ENCODE measurements around the gene GP1BA.

GP1BA gene

DNA sequence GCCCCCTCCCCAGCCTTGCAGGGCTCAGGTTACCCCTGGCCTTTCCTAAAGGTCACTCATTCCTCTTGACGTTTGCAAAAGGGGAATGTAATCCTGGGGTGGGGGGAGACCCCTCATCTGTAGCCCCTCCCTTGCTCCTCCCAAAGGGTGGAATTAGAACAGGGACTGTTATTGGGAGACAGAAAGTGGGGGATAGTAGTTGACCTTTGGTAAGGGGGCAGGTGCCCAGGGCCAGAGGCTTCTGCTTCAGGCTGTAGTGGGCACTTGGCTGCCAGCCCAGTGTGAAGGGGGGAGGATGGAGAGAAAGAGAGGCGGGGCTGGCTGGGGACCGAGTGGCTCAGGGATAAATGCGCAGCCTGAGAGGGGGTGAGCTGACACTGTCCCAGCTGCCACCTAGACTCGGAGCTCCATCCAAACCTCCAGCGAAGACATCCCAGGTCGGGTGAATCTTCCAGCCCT is 18.7 kb downstream of the GP1BA start, which contains the start of gene ENO3 (continued):
- TF ChIP-seq, protein P1, sequence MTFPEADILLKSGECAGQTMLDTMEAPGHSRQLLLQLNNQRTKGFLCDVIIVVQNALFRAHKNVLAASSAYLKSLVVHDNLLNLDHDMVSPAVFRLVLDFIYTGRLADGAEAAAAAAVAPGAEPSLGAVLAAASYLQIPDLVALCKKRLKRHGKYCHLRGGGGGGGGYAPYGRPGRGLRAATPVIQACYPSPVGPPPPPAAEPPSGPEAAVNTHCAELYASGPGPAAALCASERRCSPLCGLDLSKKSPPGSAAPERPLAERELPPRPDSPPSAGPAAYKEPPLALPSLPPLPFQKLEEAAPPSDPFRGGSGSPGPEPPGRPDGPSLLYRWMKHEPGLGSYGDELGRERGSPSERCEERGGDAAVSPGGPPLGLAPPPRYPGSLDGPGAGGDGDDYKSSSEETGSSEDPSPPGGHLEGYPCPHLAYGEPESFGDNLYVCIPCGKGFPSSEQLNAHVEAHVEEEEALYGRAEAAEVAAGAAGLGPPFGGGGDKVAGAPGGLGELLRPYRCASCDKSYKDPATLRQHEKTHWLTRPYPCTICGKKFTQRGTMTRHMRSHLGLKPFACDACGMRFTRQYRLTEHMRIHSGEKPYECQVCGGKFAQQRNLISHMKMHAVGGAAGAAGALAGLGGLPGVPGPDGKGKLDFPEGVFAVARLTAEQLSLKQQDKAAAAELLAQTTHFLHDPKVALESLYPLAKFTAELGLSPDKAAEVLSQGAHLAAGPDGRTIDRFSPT (tag by site-specific recombination; IDR thresholded peaks at IDR 0.05), result 0 out of 2 replicates have a peak, but pooled peaks have one; percentile 20
- TF ChIP-seq ZBTB48 (tag by site-specific recombination; IDR thresholded peaks at IDR 0.05) (peak; percentile 41; the same call in 1 of the 2 replicates), ZNF843 (tag by site-specific recombination; IDR thresholded peaks at IDR 0.05) (no peak)

DNA sequence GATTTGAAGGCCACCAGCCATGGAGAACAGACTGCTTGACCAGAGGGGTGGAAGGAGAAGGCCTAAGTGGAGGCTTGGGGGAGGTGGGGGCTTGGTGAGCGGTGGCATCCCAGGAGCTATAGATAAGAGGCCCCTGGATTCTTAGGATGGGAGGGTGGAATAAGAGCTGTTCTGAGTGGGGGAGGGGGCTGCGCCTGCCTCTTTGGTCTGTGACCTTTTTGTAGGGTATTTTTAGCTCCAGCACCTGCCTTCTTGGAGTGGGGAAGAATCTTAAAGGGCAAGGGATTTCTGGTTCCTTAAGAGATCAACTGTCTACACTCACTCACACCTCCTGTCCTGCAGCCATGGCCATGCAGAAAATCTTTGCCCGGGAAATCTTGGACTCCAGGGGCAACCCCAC is 19.4 kb downstream of the GP1BA start:
- H3K9me3 ChIP-seq (ENCODE audit: control insufficient read depth, insufficient read depth, low read depth, low read length), result no peaks in the 10 kb centered on the region
- H3K4me3 ChIP-seq (ENCODE audit: low read depth, low read length), result no peak overlapping the region
- ChIA-PET POLR2A (interaction anchor here (0.9 to 17.9 kb wide), 4 partner anchors 12 to 40 kb away, joined by 3 to 358 read pairs (median 56); partner anchors contain the start of genes RNF167, SLC25A11 and SPAG7), CTCF (interaction anchor here (0.5 to 1.1 kb wide), 3 partner anchors 10 to 488 kb away, joined by 3 read pairs; no protein-coding TSS in a partner anchor)
- H3K4me1 ChIP-seq (ENCODE audit: control insufficient read depth, insufficient read depth, low read length), result peaks cover 10% of the 10 kb centered on the region
- peaks cover 0 to 9% of the 10 kb centered on the region in 2 experiments; a peak in 1 of 3 replicates for H3K36me3 ChIP-seq (ENCODE audit: control insufficient read depth in 2 of 2, insufficient read depth in 1 of 2, low read length in 2 of 2)
- TF ChIP-seq, protein P2, sequence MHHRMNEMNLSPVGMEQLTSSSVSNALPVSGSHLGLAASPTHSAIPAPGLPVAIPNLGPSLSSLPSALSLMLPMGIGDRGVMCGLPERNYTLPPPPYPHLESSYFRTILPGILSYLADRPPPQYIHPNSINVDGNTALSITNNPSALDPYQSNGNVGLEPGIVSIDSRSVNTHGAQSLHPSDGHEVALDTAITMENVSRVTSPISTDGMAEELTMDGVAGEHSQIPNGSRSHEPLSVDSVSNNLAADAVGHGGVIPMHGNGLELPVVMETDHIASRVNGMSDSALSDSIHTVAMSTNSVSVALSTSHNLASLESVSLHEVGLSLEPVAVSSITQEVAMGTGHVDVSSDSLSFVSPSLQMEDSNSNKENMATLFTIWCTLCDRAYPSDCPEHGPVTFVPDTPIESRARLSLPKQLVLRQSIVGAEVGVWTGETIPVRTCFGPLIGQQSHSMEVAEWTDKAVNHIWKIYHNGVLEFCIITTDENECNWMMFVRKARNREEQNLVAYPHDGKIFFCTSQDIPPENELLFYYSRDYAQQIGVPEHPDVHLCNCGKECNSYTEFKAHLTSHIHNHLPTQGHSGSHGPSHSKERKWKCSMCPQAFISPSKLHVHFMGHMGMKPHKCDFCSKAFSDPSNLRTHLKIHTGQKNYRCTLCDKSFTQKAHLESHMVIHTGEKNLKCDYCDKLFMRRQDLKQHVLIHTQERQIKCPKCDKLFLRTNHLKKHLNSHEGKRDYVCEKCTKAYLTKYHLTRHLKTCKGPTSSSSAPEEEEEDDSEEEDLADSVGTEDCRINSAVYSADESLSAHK (tag by site-specific recombination; IDR thresholded peaks at IDR 0.05), result no peak
- TF ChIP-seq, protein P3, sequence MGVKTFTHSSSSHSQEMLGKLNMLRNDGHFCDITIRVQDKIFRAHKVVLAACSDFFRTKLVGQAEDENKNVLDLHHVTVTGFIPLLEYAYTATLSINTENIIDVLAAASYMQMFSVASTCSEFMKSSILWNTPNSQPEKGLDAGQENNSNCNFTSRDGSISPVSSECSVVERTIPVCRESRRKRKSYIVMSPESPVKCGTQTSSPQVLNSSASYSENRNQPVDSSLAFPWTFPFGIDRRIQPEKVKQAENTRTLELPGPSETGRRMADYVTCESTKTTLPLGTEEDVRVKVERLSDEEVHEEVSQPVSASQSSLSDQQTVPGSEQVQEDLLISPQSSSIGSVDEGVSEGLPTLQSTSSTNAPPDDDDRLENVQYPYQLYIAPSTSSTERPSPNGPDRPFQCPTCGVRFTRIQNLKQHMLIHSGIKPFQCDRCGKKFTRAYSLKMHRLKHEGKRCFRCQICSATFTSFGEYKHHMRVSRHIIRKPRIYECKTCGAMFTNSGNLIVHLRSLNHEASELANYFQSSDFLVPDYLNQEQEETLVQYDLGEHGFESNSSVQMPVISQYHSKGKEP (tag by site-specific recombination; IDR thresholded peaks at IDR 0.05), result no peak
- no peak for TF ChIP-seq HOXD13 (CRISPR knock-in tag; IDR thresholded peaks at IDR 0.05; ENCODE audit: borderline replicate concordance)
- TF ChIP-seq, protein P4, sequence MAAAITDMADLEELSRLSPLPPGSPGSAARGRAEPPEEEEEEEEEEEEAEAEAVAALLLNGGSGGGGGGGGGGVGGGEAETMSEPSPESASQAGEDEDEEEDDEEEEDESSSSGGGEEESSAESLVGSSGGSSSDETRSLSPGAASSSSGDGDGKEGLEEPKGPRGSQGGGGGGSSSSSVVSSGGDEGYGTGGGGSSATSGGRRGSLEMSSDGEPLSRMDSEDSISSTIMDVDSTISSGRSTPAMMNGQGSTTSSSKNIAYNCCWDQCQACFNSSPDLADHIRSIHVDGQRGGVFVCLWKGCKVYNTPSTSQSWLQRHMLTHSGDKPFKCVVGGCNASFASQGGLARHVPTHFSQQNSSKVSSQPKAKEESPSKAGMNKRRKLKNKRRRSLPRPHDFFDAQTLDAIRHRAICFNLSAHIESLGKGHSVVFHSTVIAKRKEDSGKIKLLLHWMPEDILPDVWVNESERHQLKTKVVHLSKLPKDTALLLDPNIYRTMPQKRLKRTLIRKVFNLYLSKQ (tag by site-specific recombination; IDR thresholded peaks at IDR 0.05; ENCODE audit: borderline replicate concordance), result no peak
- no peak for TF ChIP-seq ZNF324 (tag by site-specific recombination; IDR thresholded peaks at IDR 0.05)
- TF ChIP-seq, protein P5, sequence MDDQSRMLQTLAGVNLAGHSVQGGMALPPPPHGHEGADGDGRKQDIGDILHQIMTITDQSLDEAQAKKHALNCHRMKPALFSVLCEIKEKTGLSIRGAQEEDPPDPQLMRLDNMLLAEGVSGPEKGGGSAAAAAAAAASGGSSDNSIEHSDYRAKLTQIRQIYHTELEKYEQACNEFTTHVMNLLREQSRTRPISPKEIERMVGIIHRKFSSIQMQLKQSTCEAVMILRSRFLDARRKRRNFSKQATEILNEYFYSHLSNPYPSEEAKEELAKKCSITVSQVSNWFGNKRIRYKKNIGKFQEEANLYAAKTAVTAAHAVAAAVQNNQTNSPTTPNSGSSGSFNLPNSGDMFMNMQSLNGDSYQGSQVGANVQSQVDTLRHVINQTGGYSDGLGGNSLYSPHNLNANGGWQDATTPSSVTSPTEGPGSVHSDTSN (CRISPR knock-in tag; IDR thresholded peaks at IDR 0.05), result no peak
- TF ChIP-seq, protein P6, sequence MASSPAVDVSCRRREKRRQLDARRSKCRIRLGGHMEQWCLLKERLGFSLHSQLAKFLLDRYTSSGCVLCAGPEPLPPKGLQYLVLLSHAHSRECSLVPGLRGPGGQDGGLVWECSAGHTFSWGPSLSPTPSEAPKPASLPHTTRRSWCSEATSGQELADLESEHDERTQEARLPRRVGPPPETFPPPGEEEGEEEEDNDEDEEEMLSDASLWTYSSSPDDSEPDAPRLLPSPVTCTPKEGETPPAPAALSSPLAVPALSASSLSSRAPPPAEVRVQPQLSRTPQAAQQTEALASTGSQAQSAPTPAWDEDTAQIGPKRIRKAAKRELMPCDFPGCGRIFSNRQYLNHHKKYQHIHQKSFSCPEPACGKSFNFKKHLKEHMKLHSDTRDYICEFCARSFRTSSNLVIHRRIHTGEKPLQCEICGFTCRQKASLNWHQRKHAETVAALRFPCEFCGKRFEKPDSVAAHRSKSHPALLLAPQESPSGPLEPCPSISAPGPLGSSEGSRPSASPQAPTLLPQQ (tag by site-specific recombination; IDR thresholded peaks at IDR 0.05), result no peak
- no peak for TF ChIP-seq ZNF629 (tag by site-specific recombination; IDR thresholded peaks at IDR 0.05)
- no peak for TF ChIP-seq ZNF555 (tag by site-specific recombination; conservative IDR thresholded peaks at IDR 0.05)
- H3K27ac ChIP-seq (ENCODE audit: extremely low read depth, low read depth, low read length), result no peak overlapping the region; the same call in 1 of the 2 replicates

Data from HEK293 (cell line).